GM12872 (cell line): ENCODE data around the gene PTPRF.

Source experiments
- CTCF ChIP-seq: IDR thresholded peaks from 3 replicates; pipeline ENCODE4 v1.5.1; 2011; ENCODE audit warnings: low read depth, mild to moderate bottlenecking, low read length, moderate library complexity; ENCODE audit not compliant: insufficient read depth

Gene PTPRF

GRCh38 chr1:43570277-43570676, 39.6 kb downstream of the PTPRF start:
- no peak for TF ChIP-seq CTCF

- no peak for TF ChIP-seq CTCF
These were observed 40.0 kb downstream of the PTPRF start for GRCh38 chr1:43570715-43571114.

GRCh38 chr1:43572084-43572483, 41.4 kb downstream of the PTPRF start:
- TF ChIP-seq CTCF, result no peak

- no peak for TF ChIP-seq CTCF
These were observed 41.9 kb downstream of the PTPRF start for GRCh38 chr1:43572538-43572937.

- TF ChIP-seq CTCF, result no peak
These were observed 42.5 kb downstream of the PTPRF start for GRCh38 chr1:43573066-43573800.

- no peak for TF ChIP-seq CTCF
These were observed 45.8 kb downstream of the PTPRF start for GRCh38 chr1:43576521-43576920.

- no peak for TF ChIP-seq CTCF
These were observed 47.2 kb downstream of the PTPRF start for GRCh38 chr1:43577655-43578542.
